Brain pericyte (primary cell): Measurements from ENCODE around the gene STRA6.

Experiments
- DNase-seq: peaks from one replicate; pipeline ENCODE4 v3.0.0-alpha.2; 2012; ENCODE audit warnings: low read depth, low spot score

Gene STRA6

GRCh38 chr15:74132681-74133651 lies 69.6 kb downstream of the STRA6 start:
- no peak for DNase-seq

- no peak for DNase-seq
These were observed 70.8 kb downstream of the STRA6 start for GRCh38 chr15:74131628-74132413.

GRCh38 chr15:74130849-74131627 lies 71.5 kb downstream of the STRA6 start:
- DNase-seq = no peak

- DNase-seq = no peak
These were observed 72.3 kb downstream of the STRA6 start, which contains the start of gene ISLR2 for GRCh38 chr15:74130155-74130848. ISLR2 (plus strand) TSS chr15:74130586; CDS start chr15:74132755, 2,169 bp downstream.

- DNase-seq = no peak
These were observed 72.9 kb downstream of the STRA6 start for GRCh38 chr15:74129586-74130154.
